ENCODE measurements around the gene ZDHHC21.
"Not testable (repeated sequence)": the region's sequence is repeated elsewhere in the genome, so short reads cannot be mapped to it uniquely, and the experiment has no call there.

ZDHHC21 gene

DNA sequence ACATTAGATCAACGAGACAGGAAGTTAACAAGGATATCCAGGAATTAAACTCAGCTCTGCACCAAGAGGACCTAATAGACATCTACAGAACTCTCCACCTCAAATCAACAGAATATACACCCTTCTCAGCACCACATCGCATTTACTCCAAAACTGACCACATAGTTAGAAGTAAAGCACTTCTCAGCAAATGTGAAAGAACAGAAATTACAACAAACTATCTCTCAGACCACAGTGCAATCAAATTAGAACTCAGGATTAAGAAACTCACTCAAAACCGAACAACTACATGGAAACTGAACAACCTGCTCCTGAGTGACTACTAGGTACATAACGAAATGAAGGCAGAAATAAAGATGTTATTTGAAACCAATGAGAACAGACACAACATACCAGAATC, 10.6 kb downstream of the ZDHHC21 start:
- DNase-seq (ENCODE audit: low read depth): not testable (repeated sequence)

GRCh38 chr9:14678776-14679175, 14.5 kb downstream of the ZDHHC21 start:
- no peak for DNase-seq (ENCODE audit: low read depth)

DNA sequence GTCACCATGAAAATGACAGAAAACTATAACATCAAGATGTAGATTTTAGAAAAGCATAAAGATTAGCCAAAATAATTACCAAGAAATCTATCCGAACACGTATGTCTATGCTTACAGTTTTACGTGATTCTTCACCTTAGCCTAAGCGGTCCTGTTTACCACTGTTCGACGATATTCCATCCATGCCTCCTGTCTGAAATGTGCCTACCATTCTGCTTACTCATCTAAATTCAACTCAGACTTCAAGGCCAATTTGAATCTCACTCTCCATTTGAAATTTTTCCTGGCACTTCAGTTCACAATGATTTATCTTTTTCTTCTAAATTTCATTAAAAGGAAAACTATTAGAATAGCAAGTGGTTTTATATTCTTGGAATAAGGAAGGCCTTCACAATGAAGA, 15.4 kb downstream of the ZDHHC21 start:
- DNase-seq (ENCODE audit: low read depth): no peak

DNA sequence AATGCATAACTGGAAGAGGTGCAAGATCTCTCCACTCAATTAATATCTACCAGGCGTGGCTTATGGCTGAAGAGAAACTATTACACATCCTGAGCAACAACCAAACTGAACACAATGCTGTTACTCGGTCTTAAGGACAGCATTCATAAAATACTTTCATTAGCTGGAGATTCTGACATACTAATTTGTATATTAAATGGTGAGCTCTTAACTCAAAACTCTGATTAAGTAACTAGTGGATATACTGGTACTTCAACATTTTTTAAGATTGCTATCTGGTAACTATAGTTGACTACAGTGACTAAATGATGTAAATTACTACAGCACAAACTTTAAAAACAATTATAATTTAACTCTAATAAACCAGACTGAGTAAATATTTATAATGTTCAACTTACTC, 15.8 kb downstream of the ZDHHC21 start:
- no peak for DNase-seq (ENCODE audit: low read depth)

GRCh38 chr9:14674630-14675029, 18.6 kb downstream of the ZDHHC21 start:
- DNase-seq (ENCODE audit: low read depth): no peak

GRCh38 chr9:14671377-14671776, 21.9 kb downstream of the ZDHHC21 start:
- no peak for DNase-seq (ENCODE audit: low read depth)

DNA sequence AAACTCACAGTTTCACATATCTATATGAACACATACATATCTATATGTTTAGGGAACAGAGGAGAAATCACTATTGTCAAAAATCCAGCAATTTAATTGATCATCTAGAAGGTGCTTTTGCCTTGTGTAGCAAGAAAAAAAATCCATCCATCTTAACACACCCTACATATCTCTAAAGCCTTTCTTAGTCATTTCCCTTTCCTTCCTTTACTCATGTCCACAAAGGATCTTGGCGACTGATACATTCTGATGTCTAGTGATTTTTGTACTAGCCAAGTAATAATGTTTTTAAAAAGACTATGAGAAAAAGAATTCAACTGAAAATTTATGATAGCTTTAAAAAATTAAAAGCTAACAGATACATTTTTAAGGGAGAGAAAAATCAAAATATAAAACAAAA, 22.5 kb downstream of the ZDHHC21 start:
- DNase-seq (ENCODE audit: low read depth): no peak

DNA sequence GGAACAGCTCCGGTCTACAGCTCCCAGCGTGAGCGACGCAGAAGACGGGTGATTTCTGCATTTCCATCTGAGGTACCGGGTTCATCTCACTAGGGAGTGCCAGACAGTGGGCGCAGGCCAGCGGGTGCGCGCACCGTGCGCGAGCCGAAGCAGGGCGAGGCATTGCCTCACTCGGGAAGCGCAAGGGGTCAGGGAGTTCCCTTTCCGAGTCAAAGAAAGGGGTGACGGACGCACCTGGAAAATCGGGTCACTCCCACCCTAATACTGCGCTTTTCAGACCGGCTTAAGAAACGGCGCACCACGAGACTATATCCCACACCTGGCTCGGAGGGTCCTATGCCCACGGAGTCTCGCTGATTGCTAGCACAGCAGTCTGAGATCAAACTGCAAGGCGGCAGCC, 29.2 kb downstream of the ZDHHC21 start:
- not testable (repeated sequence) for DNase-seq (ENCODE audit: low read depth)

- DNase-seq (ENCODE audit: low read depth): no peak
These were observed 31.2 kb downstream of the ZDHHC21 start for GRCh38 chr9:14662060-14662453.

- DNase-seq (ENCODE audit: low read depth): no peak
These were observed 31.7 kb downstream of the ZDHHC21 start for GRCh38 chr9:14661421-14662059.

- DNase-seq (ENCODE audit: low read depth): no peak
These were observed 32.5 kb downstream of the ZDHHC21 start for GRCh38 chr9:14660721-14661120.

GRCh38 chr9:14654932-14655331, 38.3 kb downstream of the ZDHHC21 start:
- no peak for DNase-seq (ENCODE audit: low read depth)

GRCh38 chr9:14653511-14653910, 39.7 kb downstream of the ZDHHC21 start:
- no peak for DNase-seq (ENCODE audit: low read depth)

- DNase-seq (ENCODE audit: low read depth): no peak
These were observed 40.4 kb downstream of the ZDHHC21 start for GRCh38 chr9:14652729-14653377.

DNA sequence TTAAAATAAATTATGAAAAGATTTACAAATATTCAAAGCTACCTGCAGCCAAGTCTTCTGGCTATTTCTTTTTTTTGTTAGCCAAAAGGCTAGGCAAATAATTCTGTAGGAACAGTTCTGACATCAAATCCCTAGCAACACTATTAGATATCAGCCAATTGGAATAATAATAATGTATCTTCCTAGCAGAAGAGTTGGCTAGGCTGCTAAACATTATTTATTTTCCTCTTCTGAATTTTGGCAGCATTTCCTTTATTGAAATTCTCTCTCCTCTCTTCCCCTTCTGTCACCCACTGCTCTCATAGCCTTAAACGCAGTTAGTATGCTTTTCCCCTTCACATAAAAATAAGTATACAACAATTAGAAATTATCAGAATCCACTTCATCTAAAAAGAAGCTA, 42.6 kb downstream of the ZDHHC21 start:
- DNase-seq (ENCODE audit: low read depth): no peak

DNA sequence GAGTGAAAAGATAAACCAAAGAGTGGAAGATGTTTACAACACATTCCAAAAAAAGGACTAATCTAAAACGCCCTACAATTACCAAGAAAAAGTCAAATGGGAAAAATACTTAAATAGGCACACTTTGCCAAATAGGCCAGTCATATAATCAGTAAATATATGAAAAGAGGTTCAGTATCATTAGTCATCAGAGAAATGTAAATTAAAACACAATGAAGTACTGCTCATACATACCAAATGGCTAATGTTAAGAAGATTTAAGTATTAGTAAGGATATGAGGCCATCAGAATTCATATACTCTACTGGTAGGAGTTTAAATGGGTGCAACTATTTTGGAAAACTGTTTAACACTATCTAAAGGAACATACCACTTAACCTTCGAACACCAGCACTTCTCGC, 47.6 kb downstream of the ZDHHC21 start:
- DNase-seq (ENCODE audit: low read depth): no peak

DNA sequence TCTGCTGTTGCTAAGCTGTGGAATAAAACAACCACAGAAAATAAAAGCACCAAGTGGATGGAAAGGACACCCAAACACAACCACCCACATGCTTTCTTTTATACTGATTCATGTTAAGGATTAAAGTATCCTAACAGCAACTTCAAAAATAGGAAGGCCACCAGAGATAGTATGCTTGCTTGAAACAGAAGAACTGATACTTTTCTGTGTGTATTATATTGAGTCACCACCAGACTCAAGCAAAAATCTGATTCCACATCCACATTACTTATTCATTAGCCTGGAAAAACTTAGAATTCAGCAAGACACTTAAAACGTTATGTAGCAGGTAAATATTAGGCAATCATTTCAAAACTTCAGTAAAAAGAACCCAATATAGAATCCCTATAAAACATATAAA, 52.3 kb downstream of the ZDHHC21 start:
- no peak for DNase-seq (ENCODE audit: low read depth)

DNA sequence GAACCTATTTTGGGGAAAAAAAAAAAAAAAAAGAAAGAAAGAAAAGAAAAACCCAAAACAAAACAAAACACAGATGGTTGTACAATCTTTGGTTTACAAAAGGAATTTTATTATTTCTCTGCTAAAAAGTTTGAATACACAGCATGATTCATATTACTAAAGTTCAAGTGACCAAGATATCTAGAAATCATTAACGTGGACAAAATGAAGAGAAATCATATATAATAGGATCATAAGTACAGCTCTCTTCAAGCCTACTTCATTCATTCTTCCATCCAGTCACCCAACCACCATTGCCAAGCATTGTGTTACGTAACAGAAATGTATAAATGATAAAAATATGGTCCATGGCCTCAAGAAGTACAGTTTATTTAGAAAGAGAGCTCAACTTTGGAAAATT, 52.9 kb downstream of the ZDHHC21 start:
- DNase-seq (ENCODE audit: low read depth): no peak

GRCh38 chr9:14633906-14634565, 59.2 kb downstream of the ZDHHC21 start:
- no peak for DNase-seq (ENCODE audit: low read depth)

DNA sequence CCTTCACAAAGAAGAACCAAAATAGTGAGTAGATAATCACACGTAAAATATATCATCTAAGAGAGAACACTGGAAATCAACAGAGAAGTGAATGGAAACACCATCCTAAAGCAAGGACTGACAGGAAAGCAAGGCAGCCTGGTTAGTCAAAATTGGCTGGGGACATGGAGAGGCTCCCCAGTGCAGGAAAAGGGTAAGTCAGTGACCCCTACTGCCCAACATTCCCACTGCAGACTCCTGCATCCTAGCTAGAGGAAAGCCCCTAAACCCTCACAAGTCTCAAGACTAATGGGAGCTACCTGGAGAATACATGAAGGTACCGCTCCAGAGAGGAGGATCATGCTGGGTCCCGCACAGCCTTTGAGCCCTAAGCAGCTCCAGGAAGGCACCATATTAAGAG, 60.1 kb downstream of the ZDHHC21 start:
- no peak for DNase-seq (ENCODE audit: low read depth)

DNA sequence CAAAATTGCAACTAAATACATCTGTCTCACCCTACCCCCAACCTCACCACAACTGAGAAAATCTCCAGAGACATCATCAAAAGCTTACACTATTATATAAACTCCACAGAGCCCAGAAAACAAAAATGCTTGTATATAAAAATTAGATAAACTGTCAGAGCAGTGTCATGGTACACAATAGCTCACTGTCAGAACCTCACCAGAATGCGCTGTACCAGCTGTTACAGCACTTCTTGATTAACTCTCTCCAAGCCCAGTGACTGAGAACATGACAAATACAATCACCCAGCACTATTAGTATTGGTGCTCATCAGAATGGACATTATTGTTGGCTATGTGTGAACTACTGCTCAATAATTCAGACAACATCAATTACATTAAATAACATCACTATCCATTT, 65.7 kb downstream of the ZDHHC21 start:
- DNase-seq (ENCODE audit: low read depth): no peak

DNA sequence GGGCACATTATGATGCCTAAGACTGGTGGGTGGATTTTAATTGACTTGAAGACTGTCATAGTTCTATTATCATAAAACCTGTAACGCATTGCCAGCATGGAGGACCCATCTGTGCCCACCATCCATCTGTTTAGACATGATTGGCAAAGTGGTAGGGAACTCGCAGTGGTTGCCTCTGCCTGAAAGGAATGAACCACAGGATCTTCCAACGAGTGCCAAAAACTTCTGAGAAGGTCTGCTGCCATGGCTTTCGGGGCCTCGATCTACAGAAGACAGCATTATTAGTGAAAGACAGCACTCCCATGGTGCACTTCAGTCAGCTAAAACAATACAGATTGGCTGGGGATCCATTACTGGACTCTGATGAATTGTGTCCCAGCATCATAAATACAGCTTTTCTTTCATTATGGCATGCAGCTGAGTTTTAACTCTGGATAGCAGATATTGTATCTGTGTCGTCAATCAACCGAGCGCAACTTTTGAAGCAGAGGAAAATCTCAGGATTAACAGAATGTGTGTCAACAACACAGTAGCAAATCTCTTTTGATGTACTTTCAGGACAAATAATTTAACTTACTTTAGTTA, 74.3 kb downstream of the ZDHHC21 start:
- DNase-seq (ENCODE audit: low read depth): no peak
